ENCODE data around the gene POLR1E. TPM values are rescaled to one million over a fixed set of nuclear protein-coding genes. Genes with fewer than 3 reads are reported as not detected.

POLR1E gene
- total and polyA plus RNA-seq, 4 donors, result 4.9 to 25.5 (median 14.4) TPM

DNA sequence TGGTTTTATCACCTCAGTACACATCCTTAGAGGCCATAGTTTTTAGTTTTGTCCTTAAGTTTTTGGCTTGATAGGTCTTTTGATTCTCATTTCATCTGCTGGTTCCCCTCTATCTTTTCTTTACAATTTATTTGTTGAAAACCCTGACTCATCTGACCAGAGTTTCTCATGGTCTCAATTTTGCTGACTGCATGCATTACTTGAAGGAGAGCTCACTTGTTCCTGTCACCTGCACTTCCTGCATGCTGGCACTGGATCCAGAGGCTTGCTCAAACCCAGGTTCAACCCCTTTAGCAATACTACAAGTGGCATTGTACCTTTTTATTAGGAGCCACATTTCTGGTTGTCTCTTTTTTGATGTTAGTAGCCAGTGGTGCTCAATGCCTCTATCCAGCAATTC is 63.8 kb downstream of the POLR1E start:
- no peak for DNase-seq (ENCODE audit: low spot score)
- H3K36me3 ChIP-seq (ENCODE audit: control insufficient read depth in 4 of 4, insufficient read depth in 3 of 4, low read depth in 1 of 4, low read length in 3 of 4), result no peaks in the 10 kb centered on the region
- no peak overlapping the region for H3K9ac ChIP-seq (ENCODE audit: low read depth in 1 of 2, low read length in 2 of 2)
- H3K27ac ChIP-seq (ENCODE audit: low read depth in 1 of 2, low read length in 2 of 2), result no peak overlapping the region
- H3K9me3 ChIP-seq (ENCODE audit: control insufficient read depth in 4 of 4, low read length in 3 of 4), result no peaks in the 10 kb centered on the region
- no peak overlapping the region for H3K4me3 ChIP-seq (ENCODE audit: low read depth in 1 of 3, low read length in 3 of 3)
- TF ChIP-seq, protein P1, sequence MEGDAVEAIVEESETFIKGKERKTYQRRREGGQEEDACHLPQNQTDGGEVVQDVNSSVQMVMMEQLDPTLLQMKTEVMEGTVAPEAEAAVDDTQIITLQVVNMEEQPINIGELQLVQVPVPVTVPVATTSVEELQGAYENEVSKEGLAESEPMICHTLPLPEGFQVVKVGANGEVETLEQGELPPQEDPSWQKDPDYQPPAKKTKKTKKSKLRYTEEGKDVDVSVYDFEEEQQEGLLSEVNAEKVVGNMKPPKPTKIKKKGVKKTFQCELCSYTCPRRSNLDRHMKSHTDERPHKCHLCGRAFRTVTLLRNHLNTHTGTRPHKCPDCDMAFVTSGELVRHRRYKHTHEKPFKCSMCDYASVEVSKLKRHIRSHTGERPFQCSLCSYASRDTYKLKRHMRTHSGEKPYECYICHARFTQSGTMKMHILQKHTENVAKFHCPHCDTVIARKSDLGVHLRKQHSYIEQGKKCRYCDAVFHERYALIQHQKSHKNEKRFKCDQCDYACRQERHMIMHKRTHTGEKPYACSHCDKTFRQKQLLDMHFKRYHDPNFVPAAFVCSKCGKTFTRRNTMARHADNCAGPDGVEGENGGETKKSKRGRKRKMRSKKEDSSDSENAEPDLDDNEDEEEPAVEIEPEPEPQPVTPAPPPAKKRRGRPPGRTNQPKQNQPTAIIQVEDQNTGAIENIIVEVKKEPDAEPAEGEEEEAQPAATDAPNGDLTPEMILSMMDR (IDR thresholded peaks at IDR 0.05; ENCODE audit: low read depth, low read length, missing input control), result no peak
- no peak for TF ChIP-seq NR2F2 (IDR thresholded peaks at IDR 0.05)
- TF ChIP-seq RAD21 (IDR thresholded peaks at IDR 0.05), result no peak
- TF ChIP-seq FOXA2 (IDR thresholded peaks at IDR 0.05), result no peak
- TF ChIP-seq, protein P2, sequence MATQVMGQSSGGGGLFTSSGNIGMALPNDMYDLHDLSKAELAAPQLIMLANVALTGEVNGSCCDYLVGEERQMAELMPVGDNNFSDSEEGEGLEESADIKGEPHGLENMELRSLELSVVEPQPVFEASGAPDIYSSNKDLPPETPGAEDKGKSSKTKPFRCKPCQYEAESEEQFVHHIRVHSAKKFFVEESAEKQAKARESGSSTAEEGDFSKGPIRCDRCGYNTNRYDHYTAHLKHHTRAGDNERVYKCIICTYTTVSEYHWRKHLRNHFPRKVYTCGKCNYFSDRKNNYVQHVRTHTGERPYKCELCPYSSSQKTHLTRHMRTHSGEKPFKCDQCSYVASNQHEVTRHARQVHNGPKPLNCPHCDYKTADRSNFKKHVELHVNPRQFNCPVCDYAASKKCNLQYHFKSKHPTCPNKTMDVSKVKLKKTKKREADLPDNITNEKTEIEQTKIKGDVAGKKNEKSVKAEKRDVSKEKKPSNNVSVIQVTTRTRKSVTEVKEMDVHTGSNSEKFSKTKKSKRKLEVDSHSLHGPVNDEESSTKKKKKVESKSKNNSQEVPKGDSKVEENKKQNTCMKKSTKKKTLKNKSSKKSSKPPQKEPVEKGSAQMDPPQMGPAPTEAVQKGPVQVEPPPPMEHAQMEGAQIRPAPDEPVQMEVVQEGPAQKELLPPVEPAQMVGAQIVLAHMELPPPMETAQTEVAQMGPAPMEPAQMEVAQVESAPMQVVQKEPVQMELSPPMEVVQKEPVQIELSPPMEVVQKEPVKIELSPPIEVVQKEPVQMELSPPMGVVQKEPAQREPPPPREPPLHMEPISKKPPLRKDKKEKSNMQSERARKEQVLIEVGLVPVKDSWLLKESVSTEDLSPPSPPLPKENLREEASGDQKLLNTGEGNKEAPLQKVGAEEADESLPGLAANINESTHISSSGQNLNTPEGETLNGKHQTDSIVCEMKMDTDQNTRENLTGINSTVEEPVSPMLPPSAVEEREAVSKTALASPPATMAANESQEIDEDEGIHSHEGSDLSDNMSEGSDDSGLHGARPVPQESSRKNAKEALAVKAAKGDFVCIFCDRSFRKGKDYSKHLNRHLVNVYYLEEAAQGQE (IDR thresholded peaks at IDR 0.05), result no peak
- TF ChIP-seq, protein P3, sequence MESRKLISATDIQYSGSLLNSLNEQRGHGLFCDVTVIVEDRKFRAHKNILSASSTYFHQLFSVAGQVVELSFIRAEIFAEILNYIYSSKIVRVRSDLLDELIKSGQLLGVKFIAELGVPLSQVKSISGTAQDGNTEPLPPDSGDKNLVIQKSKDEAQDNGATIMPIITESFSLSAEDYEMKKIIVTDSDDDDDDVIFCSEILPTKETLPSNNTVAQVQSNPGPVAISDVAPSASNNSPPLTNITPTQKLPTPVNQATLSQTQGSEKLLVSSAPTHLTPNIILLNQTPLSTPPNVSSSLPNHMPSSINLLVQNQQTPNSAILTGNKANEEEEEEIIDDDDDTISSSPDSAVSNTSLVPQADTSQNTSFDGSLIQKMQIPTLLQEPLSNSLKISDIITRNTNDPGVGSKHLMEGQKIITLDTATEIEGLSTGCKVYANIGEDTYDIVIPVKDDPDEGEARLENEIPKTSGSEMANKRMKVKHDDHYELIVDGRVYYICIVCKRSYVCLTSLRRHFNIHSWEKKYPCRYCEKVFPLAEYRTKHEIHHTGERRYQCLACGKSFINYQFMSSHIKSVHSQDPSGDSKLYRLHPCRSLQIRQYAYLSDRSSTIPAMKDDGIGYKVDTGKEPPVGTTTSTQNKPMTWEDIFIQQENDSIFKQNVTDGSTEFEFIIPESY (IDR thresholded peaks at IDR 0.05), result no peak
- no peaks in the 10 kb centered on the region for H3K27me3 ChIP-seq (ENCODE audit: control insufficient read depth in 4 of 4, insufficient read depth in 4 of 4, low read length in 3 of 4)
- no peaks in the 10 kb centered on the region for H3K4me1 ChIP-seq (ENCODE audit: control insufficient read depth in 4 of 4, insufficient read depth in 4 of 4, low read length in 3 of 4)

DNA sequence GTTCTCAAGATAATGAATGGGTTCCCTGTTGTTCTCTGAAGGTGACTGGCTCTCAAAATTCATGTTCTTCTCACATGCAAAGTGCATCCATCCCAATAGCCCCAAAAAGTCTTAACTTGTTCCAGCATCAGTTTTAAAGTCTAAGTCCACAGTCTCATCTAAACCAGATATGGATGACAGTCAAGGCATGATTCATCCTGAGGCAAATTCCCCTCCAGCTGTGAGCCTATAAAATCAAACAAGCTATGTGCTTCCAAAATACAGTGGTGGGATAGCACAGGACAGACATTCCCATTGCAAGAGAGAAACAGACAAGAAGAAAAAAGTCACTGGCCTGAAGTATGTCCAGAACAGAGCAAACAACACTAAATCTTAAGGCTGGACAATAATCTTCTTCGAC is 65.0 kb downstream of the POLR1E start:
- 85% methylated on average over 1 of the region's 1 CpG for WGBS
- Histone ChIP-seq H3K27ac (ENCODE audit: low read depth in 1 of 2, low read length in 2 of 2) (no peak overlapping the region), H3K36me3 (ENCODE audit: control insufficient read depth in 4 of 4, insufficient read depth in 3 of 4, low read depth in 1 of 4, low read length in 3 of 4) (no peaks in the 10 kb centered on the region), H3K9ac (ENCODE audit: low read depth in 1 of 2, low read length in 2 of 2) (no peak overlapping the region), H3K9me3 (ENCODE audit: control insufficient read depth in 4 of 4, low read length in 3 of 4) (no peaks in the 10 kb centered on the region), H3K27me3 (ENCODE audit: control insufficient read depth in 4 of 4, insufficient read depth in 4 of 4, low read length in 3 of 4) (no peaks in the 10 kb centered on the region), H3K4me1 (ENCODE audit: control insufficient read depth in 4 of 4, insufficient read depth in 4 of 4, low read length in 3 of 4) (no peaks in the 10 kb centered on the region), H3K4me3 (ENCODE audit: low read depth in 1 of 3, low read length in 3 of 3) (no peak overlapping the region)
- DNase-seq (ENCODE audit: low spot score), result no peak
- TF ChIP-seq HNF4G (IDR thresholded peaks at IDR 0.05) (no peak), NR2F2 (IDR thresholded peaks at IDR 0.05) (no peak), TAF1 (conservative IDR thresholded peaks at IDR 0.05) (no peak), EGR1 (IDR thresholded peaks at IDR 0.05; ENCODE audit: low read depth in 2 of 2) (no peak), RAD21 (IDR thresholded peaks at IDR 0.05) (no peak), SP1 (IDR thresholded peaks at IDR 0.05) (no peak), RXRA (IDR thresholded peaks at IDR 0.05) (no peak), FOXA1 (IDR thresholded peaks at IDR 0.05) (no peak), JUND (IDR thresholded peaks at IDR 0.05) (no peak), HNF4A (conservative IDR thresholded peaks at IDR 0.05) (no peak)
- TF ChIP-seq, protein P3 (IDR thresholded peaks at IDR 0.05), result no peak
- TF ChIP-seq, protein P2 (IDR thresholded peaks at IDR 0.05), result no peak
- TF ChIP-seq, protein P4, sequence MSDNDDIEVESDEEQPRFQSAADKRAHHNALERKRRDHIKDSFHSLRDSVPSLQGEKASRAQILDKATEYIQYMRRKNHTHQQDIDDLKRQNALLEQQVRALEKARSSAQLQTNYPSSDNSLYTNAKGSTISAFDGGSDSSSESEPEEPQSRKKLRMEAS (IDR thresholded peaks at IDR 0.05), result no peak
- TF ChIP-seq, protein P5, sequence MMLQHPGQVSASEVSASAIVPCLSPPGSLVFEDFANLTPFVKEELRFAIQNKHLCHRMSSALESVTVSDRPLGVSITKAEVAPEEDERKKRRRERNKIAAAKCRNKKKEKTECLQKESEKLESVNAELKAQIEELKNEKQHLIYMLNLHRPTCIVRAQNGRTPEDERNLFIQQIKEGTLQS (IDR thresholded peaks at IDR 0.05), result no peak
- TF ChIP-seq, protein P1 (IDR thresholded peaks at IDR 0.05; ENCODE audit: low read depth, low read length, missing input control), result no peak
